Measurements from ENCODE around the gene HAPSTR1.
"Not testable (repeated sequence)": the region's sequence is repeated elsewhere in the genome, so short reads cannot be mapped to it uniquely, and the experiment has no call there.

Gene HAPSTR1, protein sequence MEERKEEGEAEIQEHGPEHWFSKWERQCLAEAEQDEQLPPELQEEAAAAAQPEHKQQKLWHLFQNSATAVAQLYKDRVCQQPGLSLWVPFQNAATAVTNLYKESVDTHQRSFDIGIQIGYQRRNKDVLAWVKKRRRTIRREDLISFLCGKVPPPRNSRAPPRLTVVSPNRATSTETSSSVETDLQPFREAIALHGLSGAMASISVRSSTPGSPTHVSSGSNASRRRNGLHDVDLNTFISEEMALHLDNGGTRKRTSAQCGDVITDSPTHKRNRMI

DNA sequence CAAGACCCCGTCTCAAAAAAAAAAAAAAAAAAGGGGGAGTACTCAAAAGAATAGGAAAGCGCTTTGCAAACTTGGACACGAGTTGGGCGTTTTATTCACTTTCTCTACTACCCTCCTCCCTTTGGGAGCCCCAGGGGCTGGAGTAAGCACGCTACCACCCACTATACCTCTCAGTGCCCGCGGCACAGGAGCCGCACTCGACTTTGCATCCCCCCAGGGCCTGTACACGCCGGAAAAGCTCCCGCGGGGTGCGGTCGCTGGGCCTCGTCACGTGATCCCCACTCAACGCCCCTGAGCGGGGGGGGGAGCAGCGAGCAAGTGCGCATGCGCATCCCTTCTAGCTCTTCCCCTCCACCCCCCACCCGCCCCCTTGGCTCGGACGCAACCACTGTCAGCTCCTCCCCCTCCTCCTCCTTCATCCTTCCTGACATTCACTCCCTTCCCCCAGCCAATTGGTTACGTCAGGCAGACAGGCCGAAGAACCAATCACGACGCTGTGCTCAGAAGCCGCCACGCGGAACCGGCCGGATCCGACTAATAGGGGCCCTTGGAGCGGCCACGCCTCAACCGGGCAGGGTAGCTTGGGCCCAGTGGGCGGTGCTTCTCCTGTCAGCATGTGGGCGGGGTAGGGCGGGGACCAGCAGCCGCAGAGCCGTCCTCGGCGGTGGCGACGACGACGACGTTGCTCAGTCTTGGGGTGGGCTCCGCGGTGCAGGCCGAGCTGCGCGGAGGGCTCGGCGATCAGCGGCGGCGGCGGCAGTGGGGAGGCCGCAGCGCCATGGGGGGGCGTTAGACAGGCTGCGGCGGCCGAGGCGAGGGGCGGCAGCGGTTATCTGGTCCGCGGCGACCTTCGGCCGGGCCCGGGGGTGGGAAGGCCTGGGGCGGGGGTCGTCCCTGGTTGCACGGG is at the start of gene HAPSTR1:
Gene HAPSTR1 (plus strand): TSS at position 685 of the 907 bp plus-strand sequence. CDS start 401 bp downstream, outside the sequence.
- DNase-seq: peak; percentile 100

DNA sequence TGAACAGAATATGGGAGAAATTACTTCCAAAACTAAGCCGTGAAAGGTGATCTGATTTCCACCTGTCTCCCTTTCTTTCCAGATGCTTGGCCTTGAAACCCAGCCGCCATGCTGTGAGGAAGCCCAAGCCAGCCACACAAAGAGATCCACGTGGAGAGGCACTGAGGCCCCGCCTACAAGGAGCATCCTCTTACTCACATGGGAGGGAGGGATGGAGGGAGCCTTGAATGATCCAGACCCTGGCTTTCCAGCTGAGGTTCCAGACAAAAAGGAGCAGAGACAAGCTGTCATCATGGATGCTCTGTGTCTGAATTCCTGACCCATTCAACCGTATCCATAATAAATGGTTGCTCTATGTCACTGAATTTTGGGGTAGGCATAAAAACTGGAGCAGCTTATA is 48.9 kb upstream of the HAPSTR1 start:
- no peak for DNase-seq

DNA sequence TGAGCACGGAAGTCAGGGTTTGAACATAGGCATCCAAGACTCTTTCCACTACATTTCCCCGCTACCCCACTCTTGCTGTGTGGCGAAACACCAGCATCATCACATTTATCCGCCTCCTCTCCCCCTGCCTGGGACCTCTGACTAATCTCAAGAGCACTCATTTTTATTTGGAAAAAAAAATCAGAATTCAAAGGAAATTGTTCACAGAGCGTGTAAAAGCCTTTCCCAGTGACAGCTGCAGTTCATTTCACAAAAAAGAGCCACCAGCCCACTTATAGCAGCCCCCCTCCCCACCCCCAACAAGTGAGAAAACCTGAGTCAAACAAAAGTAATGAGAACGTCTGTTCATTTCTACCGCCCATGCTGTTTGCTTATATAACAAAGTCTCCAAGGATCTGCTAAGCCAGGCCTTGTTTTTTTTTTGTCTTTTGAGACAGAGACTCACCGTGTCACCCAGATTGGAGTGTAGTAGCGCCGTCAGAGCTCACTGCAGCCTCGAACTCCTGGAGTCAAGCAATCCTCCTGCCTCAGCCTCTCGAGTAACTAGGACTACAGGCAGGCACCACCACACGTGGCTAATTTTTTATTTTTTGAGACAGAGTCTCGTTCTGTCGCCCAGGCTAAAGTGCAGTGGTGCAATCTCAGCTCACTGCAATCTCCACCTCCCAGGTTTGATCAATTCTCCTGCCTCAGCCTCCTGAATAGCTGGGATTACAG is 48.3 kb upstream of the HAPSTR1 start:
- DNase-seq: no peak

DNA sequence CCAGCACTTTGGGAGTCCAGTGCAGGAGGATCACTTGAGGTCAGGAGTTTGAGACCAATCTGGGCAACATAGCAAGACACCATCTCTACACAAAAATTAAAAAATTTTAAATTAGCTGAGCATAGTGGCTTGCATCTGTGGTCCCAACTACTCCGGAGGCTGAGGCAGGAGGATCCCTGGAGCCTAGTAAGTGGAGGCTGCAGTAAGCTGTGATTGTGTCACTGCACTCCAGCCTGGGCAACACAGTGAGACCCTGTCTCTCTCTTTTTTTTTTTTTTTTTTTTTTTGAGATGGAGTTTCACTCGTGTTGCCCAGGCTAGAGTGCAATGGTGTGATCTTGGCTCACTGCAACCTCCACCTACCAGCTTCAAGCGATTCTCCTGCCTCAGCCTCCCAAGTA is 45.9 kb upstream of the HAPSTR1 start:
- DNase-seq: not testable (repeated sequence)

DNA sequence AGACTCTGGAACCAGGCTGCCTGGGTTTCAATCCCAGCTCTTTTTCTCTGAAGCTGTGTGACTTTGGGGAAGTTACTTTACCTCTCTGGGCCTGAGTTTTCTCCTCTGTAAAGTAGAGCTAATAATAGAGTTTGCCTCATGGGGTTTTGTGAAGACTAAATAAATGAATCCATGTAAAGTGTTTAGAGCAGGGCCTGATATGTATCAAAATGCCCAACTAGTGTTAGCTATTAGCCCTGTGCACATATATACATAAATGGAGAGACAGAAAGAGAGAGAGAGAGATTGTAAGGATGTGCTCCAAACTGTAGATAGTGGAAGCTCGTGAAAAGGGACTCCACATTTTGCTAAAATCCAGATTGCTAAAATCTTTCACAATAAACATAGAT is 44.8 kb upstream of the HAPSTR1 start:
- no peak for DNase-seq

DNA sequence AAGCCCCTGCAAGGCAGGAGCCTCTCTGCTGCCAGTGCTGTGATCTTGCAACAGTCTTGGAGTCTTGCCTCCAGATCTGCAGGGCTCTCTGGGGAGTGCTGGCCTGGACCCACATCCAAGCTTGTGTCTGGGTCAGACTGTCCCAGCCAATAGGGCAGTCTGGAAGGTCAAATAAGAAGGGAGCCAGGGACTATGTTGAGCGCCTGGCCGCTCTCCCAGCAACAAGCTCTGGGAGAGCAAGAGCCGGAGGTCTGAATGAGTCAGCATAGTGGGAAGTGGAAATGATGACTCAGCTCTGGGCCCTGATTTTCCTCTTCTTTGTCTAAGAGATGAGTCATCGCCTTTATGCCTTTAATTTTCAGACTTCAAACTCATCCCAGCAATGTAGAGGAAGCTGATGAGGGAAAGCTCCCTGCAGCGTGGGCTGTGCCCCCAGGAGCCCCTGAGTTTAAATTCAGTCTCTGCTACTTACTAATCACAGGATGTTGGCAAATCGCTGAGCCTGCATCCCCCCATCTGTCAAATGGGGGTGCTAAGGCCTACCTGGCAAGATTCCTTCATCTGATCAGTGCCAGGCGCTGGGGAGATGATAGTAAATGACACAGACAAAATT is 43.6 kb upstream of the HAPSTR1 start:
- peak; percentile 35 for DNase-seq

DNA sequence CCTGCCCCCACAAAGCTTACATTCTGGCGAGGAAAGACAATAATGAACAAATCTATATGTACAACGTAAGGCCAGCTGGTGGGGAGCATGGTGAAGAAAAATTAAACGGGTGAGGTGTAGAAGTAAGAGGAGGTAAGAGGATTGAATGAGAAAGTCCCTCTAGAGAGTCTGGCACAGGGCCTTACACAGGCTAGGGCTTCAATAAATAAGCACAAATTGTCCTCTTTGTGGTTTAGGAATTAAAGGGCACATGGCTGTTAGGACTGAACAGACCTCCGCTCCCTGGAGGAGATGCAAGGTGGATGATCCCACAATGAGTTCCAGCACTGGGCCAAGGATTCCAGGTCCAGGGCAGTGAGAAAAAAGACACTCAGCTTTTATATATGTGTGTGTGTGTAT is 43.1 kb upstream of the HAPSTR1 start:
- DNase-seq: no peak

DNA sequence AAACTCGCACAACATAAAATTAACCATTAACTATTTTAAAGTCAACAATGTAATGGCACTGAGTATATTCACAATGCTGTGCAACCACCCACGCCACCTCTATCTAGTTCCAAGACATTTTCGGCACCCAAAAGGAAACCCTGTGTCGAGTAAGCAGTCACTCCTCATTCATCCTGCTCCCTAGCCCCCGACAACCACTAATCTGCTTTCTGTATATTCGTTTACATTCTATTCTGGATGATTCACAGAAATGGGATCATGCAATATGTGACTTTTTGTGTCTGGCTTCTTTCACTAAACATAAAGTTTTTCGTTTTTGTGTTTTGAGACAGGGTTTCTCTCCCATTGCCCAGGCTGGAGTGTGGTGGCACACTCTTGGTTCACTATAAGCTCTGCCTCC is 42.2 kb upstream of the HAPSTR1 start:
- no peak for DNase-seq

DNA sequence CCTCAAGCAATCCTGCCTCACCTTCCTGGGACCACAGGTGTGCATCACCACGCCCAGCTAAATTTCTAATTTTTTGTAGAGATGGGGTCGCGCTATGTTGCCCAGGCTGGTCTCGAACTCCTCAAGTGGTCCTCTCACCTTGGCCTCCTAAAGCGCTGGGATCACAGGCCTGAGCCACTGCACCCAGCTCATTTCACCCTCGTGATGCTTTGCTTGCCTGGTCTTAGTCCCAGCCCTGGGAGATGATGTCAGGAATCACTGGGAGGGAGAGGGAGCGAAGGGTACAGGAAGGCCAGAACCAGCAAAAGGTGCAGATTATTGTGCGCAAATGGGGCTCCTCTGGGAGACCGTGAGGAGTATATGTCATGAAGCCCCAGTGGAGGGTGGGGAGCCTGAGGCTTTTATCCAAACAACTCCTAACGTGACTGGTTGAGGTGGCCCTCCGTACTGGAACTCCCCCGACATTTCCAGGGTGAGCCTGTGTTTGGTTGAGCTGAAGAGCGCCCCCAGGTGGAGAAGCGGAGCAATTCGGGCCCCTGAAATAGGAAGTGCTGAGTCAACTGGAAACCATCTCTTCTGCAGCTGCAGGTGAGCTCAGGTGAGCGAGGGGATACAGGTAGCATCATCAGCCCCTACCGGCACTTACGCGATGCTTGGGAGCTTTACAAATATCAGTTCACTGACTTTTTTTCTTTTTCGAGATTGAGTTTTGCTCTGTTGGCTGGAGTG is 41.2 kb upstream of the HAPSTR1 start:
- DNase-seq: no peak

DNA sequence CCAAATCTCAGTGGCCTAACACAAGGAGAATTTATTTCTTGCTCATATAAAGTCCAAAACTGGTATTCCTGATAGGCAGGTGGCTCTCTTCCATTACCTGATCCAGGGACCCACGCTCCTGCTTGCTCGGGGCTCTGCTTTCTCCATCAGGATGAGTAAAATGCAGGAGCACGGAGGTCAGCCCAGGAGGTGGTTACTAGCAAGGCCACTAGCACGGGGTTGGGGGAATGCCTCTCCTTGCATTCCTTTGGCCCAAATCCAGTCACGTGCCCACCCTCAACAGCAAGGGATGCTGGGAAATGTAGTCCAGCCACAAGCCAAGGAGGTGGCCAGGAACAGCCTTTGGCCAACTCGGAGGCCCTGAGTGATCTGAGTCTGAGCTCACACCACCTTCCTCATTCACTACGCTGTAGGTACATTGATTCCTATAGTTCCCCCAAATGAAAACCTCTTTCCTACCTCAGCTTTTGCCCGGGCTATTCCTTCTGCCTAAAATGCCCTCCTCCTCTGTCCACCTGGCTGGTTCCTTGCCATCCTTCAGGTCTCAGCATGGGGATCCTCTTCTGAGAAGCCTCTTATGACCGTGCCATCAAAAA is 38.3 kb upstream of the HAPSTR1 start:
- DNase-seq: no peak

DNA sequence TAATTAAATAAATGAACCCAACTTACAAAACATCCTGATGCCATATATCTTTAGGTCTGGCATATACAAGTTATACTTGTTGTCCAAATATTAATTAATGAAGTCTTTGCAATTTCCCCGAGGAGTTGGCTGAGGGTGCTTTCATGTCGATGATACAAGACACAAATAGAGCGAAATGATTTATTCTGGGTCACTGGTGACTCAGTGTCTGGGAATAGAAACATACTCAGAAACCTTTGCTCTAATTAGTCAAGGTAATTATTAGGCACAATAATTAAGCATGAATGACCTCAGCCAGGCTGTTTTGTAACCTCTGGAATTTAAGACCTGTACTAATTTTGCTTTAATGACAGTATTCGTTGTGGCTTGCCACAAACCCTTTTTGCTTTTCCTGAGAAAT is 37.0 kb upstream of the HAPSTR1 start:
- no peak for DNase-seq

DNA sequence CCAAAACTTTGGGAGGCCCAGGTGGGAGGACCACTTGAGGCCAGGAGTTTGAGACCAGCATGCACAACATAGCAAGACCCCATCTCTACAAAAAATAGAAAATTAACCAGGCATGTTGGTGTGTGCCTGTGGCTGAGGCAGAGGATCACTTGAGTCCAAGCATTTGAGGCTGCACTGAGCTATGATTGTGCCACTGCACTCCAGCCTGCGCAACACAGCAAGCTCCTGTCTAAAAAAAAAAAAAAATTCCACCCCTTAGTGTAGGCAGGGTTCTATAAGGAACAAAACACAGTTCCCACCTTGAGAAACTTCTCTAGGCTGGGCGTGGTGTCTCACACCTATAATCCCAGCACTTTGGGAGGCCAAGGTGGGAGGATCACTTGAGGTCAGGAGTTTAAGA is 36.3 kb upstream of the HAPSTR1 start:
- no peak for DNase-seq

DNA sequence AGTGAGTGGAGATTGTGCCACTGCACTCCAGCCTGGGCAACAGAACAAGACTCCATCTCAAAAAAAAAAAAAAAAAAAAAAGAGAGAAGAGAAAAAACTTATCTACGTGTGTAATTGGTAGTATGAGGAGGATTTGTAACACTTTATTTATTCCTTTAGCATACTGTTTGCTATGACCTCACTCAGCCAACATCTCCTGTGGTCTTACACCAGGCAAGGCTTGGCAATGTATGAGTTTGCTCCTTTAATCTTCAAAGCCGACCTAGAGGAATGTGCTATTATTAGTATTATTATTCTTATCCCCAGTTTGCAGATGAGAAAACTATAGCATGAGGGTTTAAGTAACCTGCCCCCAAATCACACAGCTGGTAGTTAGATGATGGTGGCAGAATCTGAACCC is 35.8 kb upstream of the HAPSTR1 start:
- no peak for DNase-seq

DNA sequence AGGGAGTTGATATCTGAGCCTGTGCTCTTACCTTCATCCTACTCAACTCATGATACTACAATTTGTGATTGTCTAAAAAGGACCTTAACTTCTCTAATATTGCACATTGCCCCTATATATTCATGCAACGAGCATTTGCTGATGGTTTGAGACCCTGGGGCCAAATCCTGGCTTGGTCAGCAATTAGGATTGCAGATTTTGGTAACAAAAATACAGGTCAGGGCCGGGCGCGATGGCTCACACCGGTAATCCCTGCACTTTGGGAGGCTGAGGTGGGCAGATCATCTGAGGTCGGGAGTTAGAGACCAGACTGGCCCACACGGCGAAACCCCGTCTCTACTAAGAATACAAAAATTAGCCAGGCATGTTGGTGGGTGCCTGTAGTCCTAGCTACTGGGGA is 35.4 kb upstream of the HAPSTR1 start:
- no peak for DNase-seq

DNA sequence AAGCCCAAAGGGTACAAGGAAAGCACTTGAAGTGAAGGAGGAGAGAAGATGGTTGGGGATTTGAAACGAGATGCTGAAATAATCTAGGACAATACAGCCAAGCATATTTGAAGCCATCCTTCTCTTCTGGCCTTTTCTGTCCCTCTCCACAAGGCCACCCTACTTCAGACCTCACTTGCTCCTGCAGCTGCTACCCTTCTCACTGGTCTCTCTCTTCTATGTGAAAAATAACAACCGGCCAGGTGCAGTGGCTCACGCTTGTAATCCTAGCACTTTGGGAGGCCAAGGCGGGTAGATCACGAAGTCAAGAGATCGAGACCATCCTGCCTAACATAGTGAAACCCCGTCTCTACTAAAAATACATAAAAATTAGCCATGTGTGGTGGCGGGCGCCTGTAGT is 33.2 kb upstream of the HAPSTR1 start:
- no peak for DNase-seq

DNA sequence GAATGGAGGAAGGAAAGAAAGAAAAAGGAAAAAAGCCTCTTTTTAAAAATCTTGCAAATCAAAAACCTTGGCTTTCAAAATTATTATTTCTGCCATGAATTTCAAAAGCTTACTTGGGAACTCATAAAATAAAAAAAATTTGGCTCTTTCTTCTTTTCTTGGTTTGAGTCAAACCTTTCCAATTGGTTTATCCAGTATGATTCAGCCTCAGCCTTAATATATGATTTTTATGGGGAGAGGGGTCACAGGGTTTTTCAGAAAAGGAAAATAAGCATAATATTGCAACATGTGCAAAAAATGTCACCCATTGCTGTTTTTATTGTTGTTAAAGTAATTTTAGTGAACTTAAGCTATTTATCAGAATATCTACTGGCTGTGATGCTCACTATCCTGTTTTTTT is 31.2 kb upstream of the HAPSTR1 start:
- no peak for DNase-seq

DNA sequence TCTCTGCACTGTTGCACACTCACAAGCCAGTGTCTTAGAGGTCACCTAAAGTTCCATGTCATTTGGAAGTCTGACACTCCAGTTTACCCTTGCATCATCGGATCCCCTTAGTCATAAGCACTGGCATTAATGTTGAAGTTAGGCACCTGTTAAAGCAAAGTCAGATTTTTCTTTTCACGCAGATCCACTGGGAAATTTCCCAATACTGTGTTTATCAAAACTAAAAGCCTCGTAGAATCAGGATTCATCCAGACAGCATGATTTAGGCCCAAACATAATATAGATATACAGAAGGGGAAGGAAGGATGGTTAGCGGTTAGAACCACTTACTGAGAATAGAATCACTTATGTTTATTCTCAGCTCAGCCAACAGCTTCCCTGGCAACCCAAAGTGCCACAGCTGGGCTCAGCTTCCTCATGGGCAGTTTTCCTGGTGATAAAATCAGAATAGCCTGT is 30.1 kb upstream of the HAPSTR1 start:
- DNase-seq: no peak

DNA sequence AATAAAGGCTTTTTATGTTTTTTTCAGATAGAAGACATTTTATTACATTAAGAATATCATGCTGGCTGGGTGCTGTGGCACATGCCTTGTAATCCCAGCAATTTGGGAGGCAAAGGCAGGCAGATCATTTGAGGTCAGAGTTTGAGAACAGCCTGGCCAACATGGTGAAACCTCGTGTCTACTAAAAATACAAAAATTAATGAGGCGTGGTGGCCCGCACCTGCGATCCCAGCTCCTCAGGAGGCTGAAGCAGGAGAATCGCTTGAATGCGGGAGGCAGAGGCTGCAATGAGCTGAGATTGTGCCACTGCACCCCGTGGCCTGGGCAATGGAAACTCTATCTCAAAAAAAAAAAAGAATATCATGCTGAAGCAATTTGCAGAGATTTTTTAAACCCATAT is 29.1 kb upstream of the HAPSTR1 start:
- DNase-seq: no peak

DNA sequence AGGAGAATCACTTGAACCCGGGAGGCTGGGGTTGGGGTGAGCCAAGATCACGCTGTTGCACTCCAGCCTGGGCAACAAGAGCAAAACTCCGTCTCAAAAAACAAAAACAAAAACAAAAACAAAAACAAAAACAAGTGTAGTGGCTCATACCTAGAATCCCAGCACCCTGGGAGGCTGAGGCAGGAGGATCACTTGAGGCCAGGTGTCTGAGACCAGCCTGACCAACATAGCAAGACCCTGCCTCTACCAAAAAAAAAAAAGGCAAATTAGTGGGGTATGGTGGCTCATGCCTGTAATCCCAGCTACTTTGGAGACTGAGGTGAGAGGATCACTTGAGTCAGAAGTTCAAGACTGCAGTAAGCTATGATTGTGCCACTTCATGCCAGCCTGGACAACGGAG is 26.4 kb upstream of the HAPSTR1 start:
- DNase-seq: no peak

DNA sequence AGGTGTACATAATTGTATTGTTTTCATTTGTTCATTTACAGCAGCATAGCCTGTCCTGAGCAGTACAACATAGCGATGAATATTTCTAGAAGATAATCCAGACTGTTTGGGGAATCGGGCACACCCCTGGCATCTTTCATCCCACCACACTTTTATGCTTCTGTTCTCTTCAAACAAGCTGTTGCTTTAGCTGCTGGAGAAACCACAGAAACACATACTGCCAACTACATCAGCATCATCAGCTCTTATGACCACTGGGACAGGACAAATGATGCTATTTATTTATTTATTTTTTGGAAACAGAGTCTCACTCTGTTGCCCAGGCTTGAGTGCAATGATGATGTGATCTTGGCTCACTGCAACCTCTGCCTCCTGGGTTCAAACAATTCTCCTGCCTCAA is 22.6 kb upstream of the HAPSTR1 start:
- DNase-seq: no peak

DNA sequence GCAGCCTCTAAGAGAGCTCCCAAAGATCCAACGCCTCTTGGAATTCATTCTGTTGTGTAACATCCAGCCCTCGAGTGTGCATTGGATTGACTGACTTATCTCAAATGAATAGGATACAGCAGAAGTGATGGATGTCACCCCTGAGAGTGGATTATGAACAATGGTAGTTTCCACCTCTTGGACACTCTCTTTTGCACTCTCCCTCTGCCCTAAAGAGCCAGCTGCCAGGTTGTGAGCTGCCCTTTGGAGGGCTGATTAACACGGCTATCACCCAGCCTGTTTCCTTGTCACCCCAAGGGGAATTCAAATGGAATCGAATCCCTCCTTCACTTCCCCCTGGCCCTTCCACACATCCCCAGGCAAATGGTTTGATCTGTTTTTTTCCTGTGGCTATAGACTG is 21.2 kb upstream of the HAPSTR1 start:
- no peak for DNase-seq

DNA sequence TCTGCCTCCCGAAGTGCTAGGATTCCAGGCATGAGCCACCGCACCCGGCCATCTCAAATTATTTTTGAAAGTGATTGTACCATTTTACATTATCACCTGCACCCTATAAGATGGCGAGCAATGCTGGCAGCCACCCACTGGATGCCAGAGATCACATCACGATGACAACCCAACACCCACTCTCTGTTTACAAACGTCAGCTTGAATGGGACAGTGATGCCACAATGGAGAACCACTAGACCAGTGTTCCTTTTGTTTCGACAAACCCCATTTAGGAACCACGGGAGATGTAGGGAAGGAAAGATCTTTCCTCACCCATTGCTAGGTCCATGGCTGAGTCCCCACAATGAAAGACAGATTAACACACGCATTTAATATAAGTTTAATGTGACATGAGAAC is 20.1 kb upstream of the HAPSTR1 start:
- no peak for DNase-seq
